Fibroblast of lung (primary cell): Measurements from ENCODE around the gene ACTR1B. TPM values are rescaled to one million over a fixed set of nuclear protein-coding genes. Genes with fewer than 3 reads are reported as not detected.
"Not testable (repeated sequence)": the region's sequence is repeated elsewhere in the genome, so short reads cannot be mapped to it uniquely, and the experiment has no call there.

Source experiments
- DNase-seq, 2 donors: peaks; one replicate each; pipeline versions ENCODE4 v3.0.0 to v3.0.0-alpha.2; 2010; ENCODE audit warnings: low read depth in 2 of 2
- H2AFZ ChIP-seq: 2 replicates; pipeline ENCODE4 v1.5.1; 2012; ENCODE audit warnings: low read length, control low read depth, inconsistent platforms
- H3K27ac ChIP-seq: 2 replicates; pipeline ENCODE4 v1.5.1; 2011; ENCODE audit warnings: low read length, control low read depth; ENCODE audit not compliant: insufficient read depth
- H3K27me3 ChIP-seq: 2 replicates; pipeline ENCODE4 v1.5.1; 2011; ENCODE audit warnings: mild to moderate bottlenecking, low read length; ENCODE audit not compliant: control insufficient read depth, insufficient read depth
- H3K36me3 ChIP-seq: 2 replicates; pipeline ENCODE4 v1.5.1; 2011; ENCODE audit warnings: low read length; ENCODE audit not compliant: control insufficient read depth, insufficient read depth
- H3K4me1 ChIP-seq: 2 replicates; pipeline ENCODE4 v1.5.1; 2011; ENCODE audit warnings: low read length; ENCODE audit not compliant: control insufficient read depth, insufficient read depth; ENCODE audit errors: extremely low read depth
- H3K4me2 ChIP-seq: 2 replicates; pipeline ENCODE4 v1.5.1; 2011; ENCODE audit warnings: low read length, control low read depth; ENCODE audit not compliant: insufficient read depth; ENCODE audit errors: extremely low read depth
- H3K4me3 ChIP-seq, 4 experiments: fragments of 200-600 bp in 1 of 4; sonication (generic) in 1 of 4; replicated peaks in 1 of 4; 2 replicates each; pipeline ENCODE4 v1.5.1; 2011 to 2016; ENCODE audit warnings: low read length in 4 of 4, low read depth in 3 of 4, mild to moderate bottlenecking in 3 of 4, control low read depth in 2 of 4, inconsistent platforms in 1 of 4, mixed read lengths in 1 of 4; ENCODE audit not compliant: insufficient read depth in 1 of 4; ENCODE audit errors: control extremely low read depth in 1 of 4
- H3K79me2 ChIP-seq: 2 replicates; pipeline ENCODE4 v1.5.1; 2012; ENCODE audit warnings: mild to moderate bottlenecking, low read length, inconsistent platforms; ENCODE audit not compliant: control insufficient read depth, insufficient read depth
- H3K9ac ChIP-seq: 2 replicates; pipeline ENCODE4 v1.5.1; 2011; ENCODE audit warnings: mild to moderate bottlenecking, low read length, control low read depth; ENCODE audit not compliant: insufficient read depth
- H3K9me3 ChIP-seq: 2 replicates; pipeline ENCODE4 v1.5.1; 2012; ENCODE audit warnings: low read depth, low read length; ENCODE audit not compliant: control insufficient read depth, insufficient read depth
- H4K20me1 ChIP-seq: 2 replicates; pipeline ENCODE4 v1.5.1; 2011; ENCODE audit warnings: low read length; ENCODE audit not compliant: control insufficient read depth, insufficient read depth; ENCODE audit errors: extremely low read depth
- CTCF ChIP-seq, 2 donors: IDR thresholded peaks in 1 of 2; conservative IDR thresholded peaks in 1 of 2; 1 replicate in 1 of 2; 2 replicates in 1 of 2; pipeline ENCODE4 v1.5.1; 2011 to 2012; ENCODE audit warnings: low read length in 2 of 2, control low read depth in 1 of 2, inconsistent platforms in 1 of 2, low read depth in 1 of 2, mild to moderate bottlenecking in 1 of 2
- EZH2 ChIP-seq: IDR thresholded peaks from 2 replicates; pipeline ENCODE4 v1.5.1; 2012; ENCODE audit warnings: low read length, control low read depth, mild to moderate bottlenecking; ENCODE audit errors: missing control alignments
- polyA plus RNA-seq, 2 donors: library from polyadenylated mRNA; depleted of rRNA in 1 of 2; stranded (reverse) in 1 of 2; unstranded in 1 of 2; fragments of >200 nt; gene quantifications; 2 replicates each; pipeline ENCODE4 v1.2.1, GENCODE V29; 2011 to 2012; ENCODE audit warnings: missing spikeins in 1 of 2
- total RNA-seq: library from RNA; depleted of rRNA; stranded (reverse); fragments of >200 nt; gene quantifications from 2 replicates; pipeline ENCODE4 v1.2.1, GENCODE V29; 2014

Gene ACTR1B
- total and polyA plus RNA-seq, 2 donors (not counting 1 experiment from before 2014, with no cell fraction given): 38.3 to 69.9 TPM

- DNase-seq: peak; percentile 95 to 96
- Histone ChIP-seq H3K4me1 (no peaks in the 10 kb centered on the region), H3K27ac (peak within 1 kb of the TSS; percentile 74), H3K79me2 (peaks cover 7% of the 10 kb centered on the region), H3K4me2 (peak within 1 kb of the TSS; percentile 93), H4K20me1 (no peaks in the 10 kb centered on the region), H3K9ac (peak within 1 kb of the TSS; percentile 75), H3K9me3 (no peaks in the 10 kb centered on the region), H3K4me3 (peak within 1 kb of the TSS; percentile 61 to 97 (median 77)), H2AFZ (peak within 1 kb of the TSS; percentile 51), H3K27me3 (no peaks in the 10 kb centered on the region), H3K36me3 (peaks cover 5% of the 10 kb centered on the region)
- TF ChIP-seq CTCF (conservative IDR thresholded peaks at IDR 0.05 in 1 of 2, IDR thresholded peaks at IDR 0.05 in 1 of 2; ENCODE audit: low read depth in 1 of 2, low read length in 2 of 2) (no peak), EZH2 (no peak)
These were observed 17.9 kb downstream of the ACTR1B start, which contains the start of gene COX5B for GRCh38 chr2:97645695-97646629. Gene COX5B (plus strand): TSS chr2:97646062. CDS start chr2:97646087, 25 bp downstream.

DNA sequence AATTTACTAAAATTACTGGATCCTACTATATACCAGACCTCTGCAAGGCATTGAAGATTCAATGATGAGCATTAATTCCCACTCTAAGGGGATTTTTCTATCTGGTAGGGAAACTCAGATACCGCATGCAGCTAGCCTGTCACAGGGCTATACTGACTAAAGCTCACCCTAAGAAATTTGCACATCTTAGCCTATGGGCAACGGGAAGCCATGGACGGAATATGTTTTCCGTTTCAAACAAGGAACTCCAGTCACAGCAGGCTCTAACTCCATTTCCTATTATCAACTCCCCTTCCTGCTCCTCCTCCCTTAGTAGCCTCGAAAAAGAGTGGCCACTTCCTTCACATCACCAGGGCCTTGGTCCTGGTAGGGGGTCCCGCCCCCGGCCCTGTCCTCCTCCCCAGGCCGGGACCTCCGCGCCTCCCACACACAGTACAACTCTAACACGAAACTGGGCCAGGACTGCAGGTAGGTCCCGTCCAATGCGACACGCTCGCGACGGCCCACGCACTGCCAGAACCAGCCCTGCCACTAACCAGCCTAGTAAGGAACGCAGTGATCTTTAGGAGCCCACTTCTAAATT, 18.6 kb downstream of the ACTR1B start:
- TF ChIP-seq EZH2: no peak
- no peak for TF ChIP-seq CTCF (conservative IDR thresholded peaks at IDR 0.05 in 1 of 2, IDR thresholded peaks at IDR 0.05 in 1 of 2; ENCODE audit: low read depth in 1 of 2, low read length in 2 of 2)

DNA sequence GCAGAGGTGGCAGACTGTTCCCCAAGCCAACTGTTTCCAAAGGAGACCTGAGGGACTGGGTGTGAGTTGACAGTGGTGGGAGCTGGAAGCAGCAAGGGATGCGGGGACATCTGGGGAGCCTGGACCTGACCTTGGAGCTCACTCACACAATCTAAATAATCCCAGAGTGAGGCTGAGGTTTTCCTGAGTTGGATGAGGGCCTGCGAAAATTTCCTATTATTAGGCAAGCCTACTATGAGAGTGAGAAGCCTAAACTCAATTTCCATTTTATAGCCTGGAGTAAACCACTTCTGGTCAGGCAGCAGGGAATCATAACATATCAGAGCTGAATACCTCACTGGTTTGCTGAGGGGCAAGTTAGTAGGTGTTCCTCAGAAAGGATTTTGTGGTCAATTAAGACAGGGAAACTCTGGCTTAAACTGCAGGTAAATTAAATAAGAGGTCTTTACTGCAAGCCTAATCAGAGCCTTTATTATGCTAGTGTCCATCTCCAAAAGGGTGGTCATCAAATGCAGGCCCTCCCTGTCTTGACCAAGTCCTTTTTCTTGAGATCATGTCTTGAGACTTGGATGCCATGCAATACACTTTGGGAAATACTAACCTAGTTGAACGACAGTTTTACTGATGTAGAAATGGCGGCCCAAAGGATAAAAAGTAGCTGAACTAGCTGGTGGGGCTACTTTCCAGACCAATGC, 19.7 kb downstream of the ACTR1B start:
- no peak overlapping the region for H3K27ac ChIP-seq
- TF ChIP-seq EZH2: no peak
- TF ChIP-seq CTCF (conservative IDR thresholded peaks at IDR 0.05 in 1 of 2, IDR thresholded peaks at IDR 0.05 in 1 of 2; ENCODE audit: low read depth in 1 of 2, low read length in 2 of 2): no peak
- no peaks in the 10 kb centered on the region for H3K4me1 ChIP-seq
- H3K27me3 ChIP-seq: no peaks in the 10 kb centered on the region
- no peak for DNase-seq
- no peak overlapping the region for H3K9ac ChIP-seq
- H2AFZ ChIP-seq: no peak overlapping the region
- H4K20me1 ChIP-seq: no peaks in the 10 kb centered on the region
- peaks cover 5% of the 10 kb centered on the region for H3K36me3 ChIP-seq
- no peaks in the 10 kb centered on the region for H3K9me3 ChIP-seq
- no peak overlapping the region for H3K4me3 ChIP-seq
- H3K79me2 ChIP-seq: peaks cover 7% of the 10 kb centered on the region
- H3K4me2 ChIP-seq: no peak overlapping the region

More for the DNA sequence above, 18.6 kb downstream of the ACTR1B start:
- Histone ChIP-seq H3K79me2 (peaks cover 7% of the 10 kb centered on the region), H3K36me3 (peaks cover 5% of the 10 kb centered on the region), H3K27me3 (no peaks in the 10 kb centered on the region), H4K20me1 (no peaks in the 10 kb centered on the region), H3K27ac (peak overlapping the region; percentile 44), H3K4me2 (peak overlapping the region; percentile 93), H3K9me3 (no peaks in the 10 kb centered on the region), H3K4me3 (peak overlapping the region; percentile 58 to 97 (median 76)), H3K4me1 (no peaks in the 10 kb centered on the region), H2AFZ (peak overlapping the region; percentile 48), H3K9ac (peak overlapping the region; percentile 44)
- DNase-seq: peak in 1 of 2 donors; percentile 21

DNA sequence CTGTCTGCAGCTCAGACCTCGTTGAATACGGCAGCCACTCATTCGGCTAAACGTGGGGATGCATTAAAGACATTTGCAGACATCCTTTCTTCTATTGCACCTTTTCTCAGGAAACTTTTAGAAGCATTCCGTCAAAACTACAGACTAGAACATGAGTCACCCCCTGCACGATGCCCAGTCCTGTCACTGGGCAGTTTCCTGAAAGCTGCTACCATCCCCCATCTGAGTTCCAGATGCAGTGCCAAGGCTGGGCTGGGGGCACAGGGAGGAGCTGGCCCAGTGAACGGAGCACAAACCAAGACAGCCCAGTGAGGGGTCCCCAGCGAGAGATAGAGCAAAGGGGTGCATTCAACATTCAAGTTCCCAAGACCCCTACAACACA, 37.8 kb downstream of the ACTR1B start:
- H3K9me3 ChIP-seq, DNase-seq, H3K27me3 ChIP-seq, H3K9ac ChIP-seq, H2AFZ ChIP-seq, H3K79me2 ChIP-seq, H3K36me3 ChIP-seq, H3K4me2 ChIP-seq, H3K4me3 ChIP-seq, H3K27ac ChIP-seq, H4K20me1 ChIP-seq, H3K4me1 ChIP-seq: not testable (repeated sequence)
